Cortex of kidney (tissue), 1 donor: ENCODE results near the gene CACNA1F.

ENCODE experiments used
- DNase-seq: peaks from one replicate; lab custom pipeline; 2025; lab: John Stamatoyannopoulos, UW

The CACNA1F gene

DNA sequence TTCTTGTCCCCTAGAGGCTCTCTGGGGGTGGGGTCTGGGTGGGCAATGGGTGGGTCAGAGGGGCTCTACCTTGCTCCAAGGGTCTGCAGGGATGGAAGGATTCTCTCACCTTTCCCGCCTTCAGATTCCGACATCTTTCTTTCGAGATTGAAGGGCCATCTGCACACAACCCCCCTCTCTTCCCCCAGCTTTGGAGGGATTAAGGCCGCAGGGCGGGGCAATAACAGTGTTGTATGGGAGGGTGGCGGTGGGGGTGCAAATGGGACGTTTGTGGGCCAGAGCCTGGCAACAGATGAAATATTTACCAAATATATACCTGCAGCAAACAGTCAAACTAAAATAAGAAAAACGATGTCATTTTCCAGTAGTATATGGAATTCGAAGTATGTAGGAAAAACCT, at the start of gene CACNA1F:
CACNA1F (minus strand) TSS at position 165 of the 400 bp plus-strand sequence; CDS start at position 134, 31 bp downstream.
- no peak for DNase-seq

DNA sequence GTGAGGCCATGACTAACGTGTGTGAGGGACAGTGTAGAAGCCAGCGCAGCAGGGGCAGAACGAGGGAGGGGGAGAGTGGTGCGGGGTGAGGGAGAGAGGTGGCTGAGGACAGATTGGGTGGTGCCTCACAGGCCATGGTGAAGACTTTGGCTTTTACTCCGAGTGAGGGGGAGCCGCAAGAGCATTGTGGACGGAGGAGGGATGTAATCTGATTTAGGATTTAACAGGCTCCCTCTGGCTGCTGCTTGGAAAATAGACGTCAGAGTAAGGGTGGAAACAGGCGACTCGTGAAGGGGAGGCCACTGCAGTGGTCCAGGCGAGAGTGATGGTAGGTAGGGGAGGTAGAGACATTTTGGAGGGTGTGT, 49.5 kb upstream of the CACNA1F start:
- DNase-seq = no peak

DNA sequence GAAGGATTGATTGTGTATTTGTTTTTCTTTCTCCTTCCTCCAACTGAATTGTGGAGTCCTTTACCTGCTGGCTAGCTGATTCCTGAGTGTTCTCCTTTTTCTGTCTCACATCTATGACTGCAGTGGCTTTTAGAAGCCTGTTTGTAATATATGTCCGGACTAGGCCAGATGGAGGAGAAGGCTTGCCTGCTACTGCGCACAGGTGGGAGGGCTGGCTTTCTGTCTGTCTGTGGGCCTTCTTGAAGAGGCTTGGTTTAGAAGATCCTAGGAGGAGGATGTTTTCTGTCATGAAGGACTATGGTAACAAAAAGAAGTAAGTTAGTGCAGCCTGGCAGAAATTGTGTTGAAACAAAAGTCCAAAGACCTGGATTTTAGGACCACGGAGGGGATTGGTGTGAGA, 44.9 kb upstream of the CACNA1F start:
- no peak for DNase-seq

DNA sequence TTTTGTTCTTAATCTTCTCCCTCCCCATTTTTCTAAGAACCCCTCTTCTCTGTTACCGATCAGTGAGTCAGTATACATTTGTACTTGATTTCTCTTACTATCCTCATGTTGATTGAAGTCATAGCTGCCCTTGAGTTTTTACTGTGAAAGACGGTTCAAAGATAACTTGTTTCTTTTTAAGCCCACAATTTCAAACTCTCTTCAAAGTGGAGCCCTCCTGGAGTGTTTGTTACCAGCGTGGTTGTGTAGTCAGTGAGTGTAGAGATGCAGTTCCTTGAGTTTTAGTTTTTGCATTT, 44.3 kb upstream of the CACNA1F start:
- no peak for DNase-seq

DNA sequence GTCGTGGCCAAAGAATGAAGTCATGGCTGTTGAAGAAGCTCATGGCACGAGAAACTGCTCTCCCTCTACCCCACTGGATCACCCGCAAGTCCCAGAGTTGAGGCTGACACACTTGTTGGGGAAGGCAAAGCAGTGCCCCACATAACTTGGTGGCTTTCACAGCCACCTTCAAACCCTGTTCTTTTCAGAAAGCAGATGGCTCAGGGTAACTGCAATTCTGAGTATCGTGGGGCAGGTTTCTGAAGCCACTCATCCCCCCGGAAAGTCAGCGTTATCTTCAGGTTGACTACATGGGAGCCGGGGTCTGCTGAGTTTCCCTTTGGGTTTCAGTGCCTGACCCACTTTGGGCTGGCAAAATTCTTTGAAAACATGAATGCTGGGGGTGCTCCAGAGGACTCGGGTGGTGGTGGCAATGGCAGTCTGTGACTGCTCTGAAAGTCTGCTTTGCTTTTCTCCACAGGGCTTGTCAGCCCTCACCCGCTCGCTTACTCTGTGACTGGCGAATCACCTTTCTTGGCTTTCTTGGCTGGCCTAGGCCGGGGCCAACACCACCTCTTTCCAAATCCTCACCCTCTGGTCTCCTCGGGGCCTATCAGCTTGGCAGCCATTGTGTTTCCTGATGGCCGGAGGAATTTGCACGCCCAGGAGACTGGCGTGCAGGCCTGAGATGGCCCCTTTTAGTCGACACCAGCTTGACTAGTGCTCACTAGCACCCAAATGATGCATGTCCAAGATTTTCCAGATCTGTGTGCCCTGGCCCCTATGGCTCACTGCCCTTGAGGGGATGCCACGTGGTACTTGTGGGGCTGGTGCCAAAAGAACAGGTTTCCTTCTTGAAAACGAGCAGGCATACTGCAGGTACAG, 43.8 kb upstream of the CACNA1F start:
- no peak for DNase-seq

DNA sequence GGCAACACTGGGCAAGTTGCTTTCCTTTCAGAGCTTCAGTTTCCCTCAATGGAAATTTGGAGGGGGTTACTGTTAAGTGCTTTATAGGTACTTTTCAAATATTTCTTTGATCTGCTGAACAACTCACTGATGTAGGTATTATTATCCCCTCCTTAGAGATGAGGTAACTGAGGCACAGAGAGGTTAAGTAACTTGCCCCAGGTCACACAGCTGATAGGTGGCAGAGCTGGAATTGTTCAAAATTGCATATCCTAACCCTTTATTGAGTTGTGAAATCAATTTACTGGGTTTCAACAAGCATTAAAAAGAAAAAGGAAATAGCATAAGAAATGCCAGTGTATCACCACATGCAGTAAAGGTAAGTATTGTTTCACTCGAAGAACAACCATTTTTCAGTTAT, 43.1 kb upstream of the CACNA1F start:
- no peak for DNase-seq

DNA sequence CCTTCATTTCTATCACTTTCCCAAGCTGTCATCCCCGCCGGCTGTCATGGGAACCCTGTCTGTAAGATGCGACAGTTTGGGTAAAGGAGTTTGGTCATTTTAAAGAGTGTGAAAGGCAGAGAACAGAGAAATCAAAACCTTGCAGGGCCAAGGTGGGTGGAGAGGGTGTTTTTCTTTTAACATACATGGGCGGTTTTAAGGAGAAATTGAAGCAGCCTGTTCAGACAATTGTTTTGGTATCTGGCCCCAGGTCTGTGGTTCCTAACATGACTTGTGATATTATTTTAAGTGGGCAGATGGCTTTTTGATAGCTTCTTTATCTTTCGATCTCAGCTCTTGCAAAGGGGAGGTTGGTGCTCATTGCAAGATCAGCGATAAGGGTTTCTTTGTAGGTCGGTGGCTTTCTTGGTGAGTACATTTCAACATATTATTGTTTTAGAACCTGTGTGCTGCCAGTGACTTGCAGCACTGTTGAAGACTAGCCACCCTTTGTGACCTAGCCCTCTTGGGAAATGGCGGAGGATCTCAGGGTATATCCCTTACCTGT, 40.1 kb upstream of the CACNA1F start:
- DNase-seq = no peak

DNA sequence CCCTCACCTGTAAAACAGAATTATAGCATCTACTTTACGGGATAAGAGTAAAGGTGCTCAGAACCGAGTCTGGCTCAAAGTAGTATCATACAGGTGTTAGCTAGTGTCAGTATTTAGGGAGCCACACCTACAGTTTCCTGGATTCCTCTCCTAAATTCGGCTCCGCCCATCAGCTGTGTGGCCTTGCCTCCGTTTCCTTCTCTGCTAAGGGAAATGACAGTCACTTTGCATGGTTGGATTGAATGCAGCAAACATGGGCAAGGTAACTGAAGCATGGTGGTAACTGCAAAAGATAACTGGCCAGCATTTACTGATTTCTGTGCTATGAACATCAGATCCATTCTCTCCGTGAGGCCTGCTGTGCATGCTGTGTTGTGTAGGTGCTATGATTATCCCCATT, 39.3 kb upstream of the CACNA1F start:
- no peak for DNase-seq

DNA sequence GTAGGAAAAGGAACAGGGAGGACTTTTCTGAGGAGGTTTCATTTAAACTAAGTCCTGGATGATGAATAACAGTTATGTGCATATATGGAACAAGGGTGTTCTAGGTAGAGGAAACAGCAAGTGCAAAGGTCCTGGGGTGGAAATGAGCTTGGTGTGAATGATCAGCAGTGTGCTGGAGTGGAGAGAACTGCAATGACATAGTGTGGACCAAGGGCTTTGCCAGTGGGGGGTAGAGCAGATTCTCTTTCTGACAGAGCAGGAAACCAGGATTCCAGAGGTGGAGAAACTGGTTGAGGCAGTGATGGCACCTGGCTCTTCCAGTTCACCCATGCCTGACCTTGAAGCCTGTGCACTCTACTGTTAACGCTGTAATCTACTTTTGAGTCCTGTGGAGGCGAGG, 38.2 kb upstream of the CACNA1F start:
- no peak for DNase-seq

DNA sequence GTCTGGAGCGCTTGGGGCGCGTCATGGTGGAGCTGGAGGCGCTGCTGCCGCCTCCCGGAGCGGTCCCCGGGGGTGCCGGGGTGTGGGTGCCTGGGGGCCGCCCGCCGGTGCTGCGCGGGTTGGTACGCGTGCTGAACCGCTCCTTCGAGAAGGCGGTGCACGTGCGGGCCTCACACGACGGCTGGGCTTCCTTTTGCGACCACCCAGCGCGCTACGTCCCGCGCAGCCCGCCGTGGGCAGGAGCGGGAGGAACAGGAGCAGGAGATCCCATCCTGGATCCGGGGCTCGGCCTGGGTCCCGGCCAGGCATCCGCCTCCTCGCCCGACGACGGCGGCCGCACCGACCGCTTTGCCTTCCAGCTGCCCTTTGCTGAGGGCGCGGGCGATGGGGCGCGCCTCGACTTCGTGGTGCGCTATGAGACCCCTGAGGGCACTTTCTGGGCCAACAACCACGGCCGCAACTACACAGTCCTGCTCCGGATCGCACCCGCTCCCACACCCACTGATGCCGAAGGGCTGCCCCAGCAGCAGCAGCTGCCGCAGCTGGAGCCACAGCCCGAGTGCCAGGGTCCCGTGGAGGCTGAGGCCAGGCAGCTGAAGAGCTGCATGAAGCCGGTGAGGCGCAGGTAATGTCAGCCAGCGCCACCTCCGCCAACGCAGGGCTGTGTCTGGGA, 37.2 kb upstream of the CACNA1F start:
- no peak for DNase-seq

DNA sequence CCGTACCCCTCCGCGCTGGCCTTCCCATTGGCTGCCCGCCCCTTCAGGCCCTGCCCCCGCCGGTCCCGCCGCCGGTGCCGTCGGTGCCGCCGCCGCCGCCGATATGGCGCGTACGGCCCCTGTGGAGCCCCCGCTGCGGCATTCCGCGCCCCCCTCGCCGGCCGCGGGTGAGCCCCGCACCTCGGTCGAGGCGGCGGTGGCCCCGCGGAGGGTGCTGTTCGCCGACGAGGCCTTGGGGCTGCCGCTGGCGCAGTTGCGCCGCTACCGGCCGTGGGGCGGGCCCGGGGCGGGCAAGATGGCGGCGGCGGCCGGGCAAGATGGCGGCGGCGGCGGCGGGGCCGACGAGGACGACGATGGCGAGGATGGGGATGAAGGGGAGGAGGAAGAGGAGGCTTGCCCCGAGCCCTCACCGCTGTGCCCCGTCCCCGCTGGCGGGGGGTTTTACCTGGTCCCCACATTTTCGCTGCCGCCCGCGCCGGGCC, 36.7 kb upstream of the CACNA1F start, which contains the start of gene PPP1R3F:
PPP1R3F (plus strand) TSS at position 27 of the 482 bp plus-strand sequence; CDS start at position 104, 77 bp downstream.
- DNase-seq = no peak

DNA sequence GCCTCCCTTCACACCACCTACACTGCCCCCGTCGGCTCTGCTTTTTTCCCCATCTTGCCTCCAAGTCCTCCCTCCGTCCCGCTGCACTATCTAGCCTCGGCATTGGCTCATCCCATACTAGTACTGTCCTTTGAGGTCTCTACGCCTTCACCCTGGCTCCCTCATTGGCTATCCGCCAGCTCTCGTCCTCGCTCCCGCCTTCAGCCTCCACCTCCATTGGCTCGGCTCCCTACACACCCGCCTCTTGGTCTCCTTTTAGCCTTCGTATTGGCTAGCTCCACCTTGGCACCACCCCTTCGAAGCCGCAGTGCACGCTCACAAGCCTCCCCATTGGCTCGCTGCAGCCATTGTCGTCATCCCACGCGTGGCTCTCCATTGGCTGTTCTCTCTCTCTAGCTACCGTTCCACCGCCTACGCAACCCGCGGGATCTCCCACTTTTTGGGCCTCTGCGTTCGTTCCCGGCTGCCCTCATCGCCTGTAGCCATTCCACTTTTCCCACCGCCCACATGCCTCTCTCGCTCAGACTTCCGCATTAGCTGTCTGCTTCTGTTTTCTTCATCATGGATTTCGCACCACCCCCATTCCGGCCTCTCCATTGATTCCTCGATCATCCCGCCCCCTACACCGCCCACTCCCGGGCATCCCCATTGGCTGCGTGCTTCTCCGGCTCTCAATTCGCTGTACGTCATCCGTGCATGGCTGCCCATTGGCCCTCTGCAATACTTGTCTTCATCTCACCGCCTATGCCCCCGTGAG, 36.0 kb upstream of the CACNA1F start:
- peak; percentile 5 for DNase-seq

DNA sequence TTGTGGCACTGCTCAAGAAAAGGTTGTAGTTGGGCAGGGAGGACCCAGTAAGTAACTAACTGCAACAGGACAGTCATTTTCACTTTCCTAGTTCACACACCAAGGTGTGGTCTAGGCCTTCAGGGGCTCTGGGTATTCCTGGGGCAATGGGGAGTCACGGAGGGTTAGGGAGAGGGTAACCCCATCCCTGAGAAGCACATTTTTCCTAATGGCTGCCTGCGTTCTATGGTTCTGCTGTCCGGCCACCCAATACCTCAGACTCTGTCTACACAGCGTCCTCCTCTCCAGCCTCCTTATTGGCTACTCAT, 35.5 kb upstream of the CACNA1F start:
- DNase-seq = no peak

DNA sequence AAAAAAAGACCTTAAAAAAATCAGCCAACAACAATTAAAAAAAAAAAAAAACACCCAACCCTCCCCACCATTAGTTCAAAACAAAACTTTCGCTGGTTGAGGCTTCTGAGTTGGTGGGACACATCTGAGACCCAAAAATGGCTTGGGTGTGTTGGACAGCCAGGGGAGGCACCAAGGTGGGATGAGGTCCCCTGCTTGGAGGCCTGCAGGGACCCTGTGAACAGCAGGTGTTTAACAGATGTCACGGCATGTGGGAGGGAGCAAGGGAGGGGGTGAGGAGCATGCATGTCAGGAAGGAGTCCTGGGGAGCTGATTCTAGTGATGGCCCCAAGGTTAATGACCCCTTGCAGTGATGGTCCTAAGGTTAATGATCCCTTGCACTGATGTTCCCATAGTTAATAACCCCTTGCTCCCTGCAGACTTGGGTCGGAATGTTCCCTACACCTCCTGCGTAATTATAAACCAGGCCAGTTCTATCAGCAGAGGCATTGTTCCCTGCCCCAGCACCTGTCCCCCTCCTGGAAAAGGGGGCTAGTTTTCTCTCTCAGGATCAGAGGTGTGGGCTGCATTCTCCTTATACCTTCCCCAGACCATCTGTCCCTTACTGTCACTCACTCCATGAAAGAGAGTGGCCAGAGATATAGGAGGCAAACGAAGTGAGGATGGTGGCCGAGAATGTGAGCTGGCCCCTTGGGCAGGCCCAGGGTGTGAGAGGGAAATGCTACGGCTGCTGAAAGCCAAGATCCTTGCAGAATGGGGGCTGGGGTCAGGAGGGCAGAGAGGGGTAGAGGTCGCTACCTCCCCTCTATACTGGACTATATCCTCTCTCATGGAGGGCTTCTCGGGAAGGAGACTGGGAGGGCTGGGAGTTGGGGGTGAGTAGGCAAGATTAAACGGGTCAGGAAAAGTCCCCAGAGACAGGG, 33.6 kb upstream of the CACNA1F start:
- no peak for DNase-seq

DNA sequence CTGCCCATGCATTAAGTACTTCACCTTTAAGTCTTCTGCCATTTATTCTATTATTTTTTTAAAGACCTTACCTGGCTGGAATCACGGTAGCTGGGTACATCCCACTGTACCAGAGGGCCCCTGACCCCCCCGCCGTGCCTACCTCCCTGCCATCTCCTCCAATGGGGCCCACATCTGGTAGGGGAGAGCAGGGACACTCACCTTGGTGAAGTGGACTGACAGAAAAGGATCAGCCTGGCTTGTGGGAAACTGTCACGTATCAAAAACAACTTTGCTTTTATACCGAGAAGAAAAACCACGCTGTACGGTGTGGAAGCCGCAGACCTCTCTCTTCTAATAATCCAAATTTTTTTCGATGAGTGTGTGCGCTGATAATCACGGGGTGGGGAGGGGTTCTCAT, 31.3 kb upstream of the CACNA1F start, which contains the start of gene FOXP3:
FOXP3 (minus strand) TSS at position 251 of the 400 bp plus-strand sequence. CDS start 6,205 bp downstream, outside the sequence.
- DNase-seq = no peak

DNA sequence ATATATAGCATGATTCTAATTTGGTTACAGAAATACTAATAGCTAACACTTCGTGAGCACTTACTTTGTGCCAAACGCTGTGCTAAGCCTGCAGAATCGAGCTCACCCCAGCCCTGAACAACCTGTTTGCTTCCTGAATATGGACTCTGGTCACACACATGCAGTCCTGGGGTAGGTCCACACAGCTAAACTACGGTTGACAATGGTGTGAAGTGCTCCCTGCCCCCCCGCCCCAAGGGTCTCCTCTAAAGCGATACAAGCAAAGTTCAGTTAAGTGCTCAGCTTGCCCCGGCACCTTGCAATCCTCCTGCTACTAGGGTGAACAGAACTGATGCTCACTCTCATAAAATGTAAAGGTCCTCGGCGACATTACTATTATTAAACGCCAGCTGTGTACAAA, 30.5 kb upstream of the CACNA1F start:
- DNase-seq = no peak

DNA sequence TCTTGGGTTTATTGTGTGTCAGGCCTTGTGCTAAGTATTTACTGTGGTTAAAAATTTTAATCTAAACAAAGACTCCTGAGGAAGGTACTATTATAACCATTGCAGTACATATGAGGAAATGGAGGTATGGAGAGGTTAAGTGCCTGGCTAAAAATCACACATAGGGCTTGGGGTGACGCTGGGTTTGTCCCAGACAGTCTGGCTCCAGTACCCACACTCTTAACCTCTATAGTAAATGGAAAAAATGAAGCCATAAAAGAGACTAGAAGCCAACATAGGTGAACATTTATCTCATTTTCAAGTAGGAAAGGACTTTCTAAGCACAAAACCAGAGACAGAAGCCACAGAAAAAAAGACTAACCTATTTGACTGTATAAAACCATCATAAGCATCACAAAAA, 29.5 kb upstream of the CACNA1F start:
- DNase-seq = no peak

DNA sequence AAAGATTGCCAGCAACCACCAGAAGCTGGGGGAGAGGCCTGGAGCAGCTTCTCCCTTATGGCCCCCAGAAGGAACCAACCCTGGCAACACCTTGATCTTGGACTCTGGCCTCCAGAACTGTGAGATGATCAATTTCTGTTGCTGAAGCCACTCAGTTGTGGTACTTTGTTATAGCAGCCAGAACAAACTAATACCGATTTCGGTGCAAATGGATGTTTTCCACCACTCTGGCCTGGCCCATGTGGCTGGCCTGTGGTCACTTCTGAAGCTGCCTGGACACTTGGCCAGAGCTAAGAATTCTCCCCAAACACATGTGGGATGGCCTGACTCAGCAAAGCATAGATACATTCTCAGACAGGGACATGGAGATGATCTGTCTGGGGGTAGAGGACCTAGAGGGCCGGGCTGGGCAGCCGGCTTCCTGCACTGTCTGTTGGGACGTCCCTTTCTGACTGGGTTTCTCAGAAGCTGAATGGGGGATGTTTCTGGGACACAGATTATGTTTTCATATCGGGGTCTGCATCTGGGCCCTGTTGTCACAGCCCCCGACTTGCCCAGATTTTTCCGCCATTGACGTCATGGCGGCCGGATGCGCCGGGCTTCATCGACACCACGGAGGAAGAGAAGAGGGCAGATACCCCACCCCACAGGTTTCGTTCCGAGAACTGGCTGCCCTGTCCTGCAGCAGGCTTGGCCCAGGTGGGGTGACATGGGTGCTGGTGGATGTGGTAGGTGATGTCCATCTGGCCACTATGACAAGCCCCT, 27.3 kb upstream of the CACNA1F start:
- no peak for DNase-seq

DNA sequence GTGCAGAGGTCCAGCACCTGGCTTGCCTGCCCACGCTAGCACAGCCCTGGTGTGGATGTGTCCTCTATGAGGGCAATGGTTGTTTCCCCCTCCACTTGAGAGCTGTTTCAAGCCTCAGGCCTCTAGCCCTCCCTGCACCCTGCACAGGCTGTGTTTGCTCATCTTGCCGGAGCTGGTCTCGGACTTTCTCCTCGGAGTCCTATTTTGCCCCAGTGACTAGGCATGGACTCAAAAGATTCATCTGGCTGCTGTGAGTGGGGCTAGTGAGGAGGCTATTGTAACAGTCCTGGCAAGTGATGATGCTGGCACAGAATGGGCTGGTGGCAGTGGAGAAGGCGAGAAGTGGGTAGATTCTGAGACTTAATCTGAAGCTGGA, 25.6 kb upstream of the CACNA1F start:
- no peak for DNase-seq

DNA sequence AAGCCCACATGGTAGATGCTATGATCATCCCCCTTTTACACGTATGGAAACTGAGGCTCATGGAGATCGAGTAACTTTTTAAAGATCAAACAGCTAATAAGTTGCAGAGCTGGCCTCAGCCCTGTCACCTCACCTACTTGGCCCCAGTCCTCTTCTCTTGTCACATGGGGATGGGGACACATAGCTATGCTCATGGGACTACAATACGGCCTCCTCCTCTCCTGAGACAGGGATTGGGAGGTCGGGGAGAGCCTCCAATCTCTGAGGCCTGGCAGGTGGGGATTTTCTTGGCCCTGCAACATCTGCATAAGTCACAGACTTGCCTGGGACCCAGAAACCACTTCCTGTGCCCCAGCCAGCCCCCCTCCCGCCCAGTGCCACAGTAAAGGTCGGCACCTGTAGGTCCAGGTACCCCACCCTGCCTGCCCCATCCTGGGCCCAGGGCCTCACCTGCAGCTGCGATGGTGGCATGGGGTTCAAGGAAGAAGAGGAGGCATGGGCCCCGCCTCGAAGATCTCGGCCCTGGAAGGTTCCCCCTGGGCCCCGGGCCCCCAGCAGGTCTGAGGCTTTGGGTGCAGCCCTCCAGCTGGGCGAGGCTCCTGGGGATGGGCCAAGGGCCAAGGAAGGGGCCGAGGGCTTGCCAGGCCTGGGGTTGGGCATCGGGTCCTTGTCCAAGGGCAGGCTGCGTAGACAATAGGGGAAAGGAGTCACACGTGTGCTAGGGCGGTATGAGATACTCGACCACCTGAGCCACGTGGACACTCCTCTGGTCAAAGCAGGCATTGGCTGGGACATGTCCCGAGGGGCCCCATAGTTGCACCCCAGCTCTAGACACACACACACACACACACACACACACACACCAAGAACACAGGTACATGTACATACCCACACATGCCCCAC, 25.0 kb upstream of the CACNA1F start:
- DNase-seq = no peak
